ENCODE measurements around the gene ORMDL2.
"Not testable (repeated sequence)": the region's sequence is repeated elsewhere in the genome, so short reads cannot be mapped to it uniquely, and the experiment has no call there.

The ORMDL2 gene

GRCh38 chr12:55827806-55828205 lies 10.0 kb downstream of the ORMDL2 start:
- no peak for TF ChIP-seq CTCF (conservative IDR thresholded peaks at IDR 0.05)
- H3K27ac ChIP-seq, result no peak overlapping the region

- TF ChIP-seq CTCF (conservative IDR thresholded peaks at IDR 0.05), result no peak
- peak overlapping the region; percentile 95 for H3K27ac ChIP-seq
These were observed 10.5 kb downstream of the ORMDL2 start for GRCh38 chr12:55828357-55828756.

GRCh38 chr12:55829967-55830600 lies 12.2 kb downstream of the ORMDL2 start:
- TF ChIP-seq CTCF (conservative IDR thresholded peaks at IDR 0.05), result no peak
- H3K27ac ChIP-seq, result peak overlapping the region; percentile 95

- TF ChIP-seq CTCF (conservative IDR thresholded peaks at IDR 0.05), result no peak
- peak overlapping the region; percentile 95 for H3K27ac ChIP-seq
These were observed 13.0 kb downstream of the ORMDL2 start for GRCh38 chr12:55830601-55831446.

GRCh38 chr12:55831447-55831815 lies 13.6 kb downstream of the ORMDL2 start:
- no peak for TF ChIP-seq CTCF (conservative IDR thresholded peaks at IDR 0.05)
- no peak overlapping the region for H3K27ac ChIP-seq

- no peak for TF ChIP-seq CTCF (conservative IDR thresholded peaks at IDR 0.05)
- no peak overlapping the region for H3K27ac ChIP-seq
These were observed 15.2 kb downstream of the ORMDL2 start for GRCh38 chr12:55833056-55833455.

- not testable (repeated sequence) for H3K27ac ChIP-seq
These were observed 16.6 kb downstream of the ORMDL2 start for GRCh38 chr12:55834400-55834799.

- no peak for TF ChIP-seq CTCF (conservative IDR thresholded peaks at IDR 0.05)
- H3K27ac ChIP-seq, result no peak overlapping the region
These were observed 20.5 kb downstream of the ORMDL2 start for GRCh38 chr12:55838361-55838760.

Measured in VCaP (cell line).